Panc1 (cell line): Measurements from ENCODE around the gene ZNF184. TPM values are rescaled to one million over a fixed set of nuclear protein-coding genes. Genes with fewer than 3 reads are reported as not detected.

Source experiments
- ATAC-seq: fragments of 200-7000 bp; cut with Tn5 transposase; 2 replicates; pipeline ENCODE4 v1.9.1; 2020; ENCODE audit warnings: mild to moderate bottlenecking, moderate library complexity
- BruUV-seq: library from RNA; stranded (reverse); fragments of 400-500 nt; replicated peaks from 2 replicates; lab custom pipeline; 2021; lab: Mats Ljungman, UMichigan
- CTCF ChIA-PET: fragments of 300-600 bp; sonication (Branson Sonifier 250); formaldehyde crosslinking; loops from one replicate; lab custom pipeline; 2022; ENCODE audit warnings: antibody characterized with exemption; lab: Charles Lee
- POLR2A ChIA-PET: fragments of 300-600 bp; sonication (Branson Sonifier 250); formaldehyde crosslinking; loops from one replicate; lab custom pipeline; 2022; ENCODE audit warnings: antibody characterized with exemption; lab: Charles Lee
- DNase-seq: peaks from one replicate; pipeline ENCODE4 v3.0.0-alpha.2; 2010; ENCODE audit warnings: low read depth, low spot score
- H3K27ac ChIP-seq: 2 replicates; pipeline ENCODE4 v1.5.1; 2011; ENCODE audit warnings: mild to moderate bottlenecking, low read length, inconsistent platforms
- H3K27me3 ChIP-seq: fragments of 200-500 bp; sonication (Bioruptor generic); 2 replicates; pipeline ENCODE4 v1.6.0; 2014; ENCODE audit warnings: low read length, inconsistent platforms; ENCODE audit not compliant: control insufficient read depth, insufficient read depth
- H3K36me3 ChIP-seq: fragments of 200-500 bp; sonication (Bioruptor generic); 2 replicates; pipeline ENCODE4 v1.5.1; 2014; ENCODE audit warnings: inconsistent platforms, mild to moderate bottlenecking, low read length, moderate library complexity; ENCODE audit not compliant: control insufficient read depth, insufficient read depth
- H3K4me1 ChIP-seq: 2 replicates; pipeline ENCODE4 v1.5.1; 2011; ENCODE audit warnings: inconsistent platforms, mild to moderate bottlenecking, low read length, moderate library complexity; ENCODE audit not compliant: control insufficient read depth, insufficient read depth
- H3K4me3 ChIP-seq, 2 experiments: 2 replicates each; pipeline ENCODE4 v1.5.1; 2011 to 2012; ENCODE audit warnings: low read depth in 2 of 2, low read length in 2 of 2, mild to moderate bottlenecking in 2 of 2, inconsistent platforms in 1 of 2, moderate library complexity in 1 of 2
- H3K9me3 ChIP-seq: fragments of 200-500 bp; sonication (Bioruptor generic); 2 replicates; pipeline ENCODE4 v1.5.1; 2014; ENCODE audit warnings: low read depth, mild to moderate bottlenecking, inconsistent platforms, low read length, moderate library complexity; ENCODE audit not compliant: control insufficient read depth, insufficient read depth
- CTCF ChIP-seq: fragments of 450-650 bp; IDR thresholded peaks from 2 replicates; pipeline ENCODE4 v1.5.1; 2017; ENCODE audit warnings: mild to moderate bottlenecking
- POLR2AphosphoS5 ChIP-seq: IDR thresholded peaks from 2 replicates; pipeline ENCODE4 v1.6.1; 2012; ENCODE audit warnings: mild to moderate bottlenecking, low read depth, low read length, moderate library complexity
- REST ChIP-seq, 2 experiments: IDR thresholded peaks; 2 replicates each; pipeline ENCODE4 v1.6.1; 2011 to 2012; ENCODE audit warnings: low read depth in 2 of 2, control low read depth in 1 of 2, low read length in 1 of 2, mild to moderate bottlenecking in 1 of 2, moderate library complexity in 1 of 2; ENCODE audit not compliant: insufficient read depth in 1 of 2
- SIN3A ChIP-seq: IDR thresholded peaks from 2 replicates; pipeline ENCODE4 v1.6.1; 2012; ENCODE audit warnings: low read depth, mild to moderate bottlenecking, low read length, moderate library complexity, borderline replicate concordance; ENCODE audit not compliant: insufficient read depth
- TCF7L2 ChIP-seq: IDR thresholded peaks from 2 replicates; pipeline ENCODE4 v1.6.1; 2011; ENCODE audit warnings: mild to moderate bottlenecking, low read depth, low read length, inconsistent platforms
- in situ Hi-C: cut with HindIII; loops from 2 replicates; pipeline ENCODE4 v1.10.0; 2016; ENCODE audit warnings: low sequenced_read_pairs, low pct_unique_long_range_greater_than_20kb
- intact Hi-C: fragments of 100-400 bp; cut with micrococcal nuclease; formaldehyde crosslinking; loops from one replicate; pipeline ENCODE4 v1.10.0; 2022; ENCODE audit not compliant: unreplicated experiment
- total RNA-seq: library from RNA; stranded (reverse); gene quantifications from one replicate; pipeline ENCODE4 v1.2.1, GENCODE V29; 2021; ENCODE audit not compliant: unreplicated experiment

ZNF184 gene
- total RNA-seq, 1 experiment from 2014 or later = 7.8 TPM

GRCh38 chr6:27476090-27476489 is 3.2 kb upstream of the ZNF184 start:
- Histone ChIP-seq H3K27me3 (no peaks in the 10 kb centered on the region), H3K27ac (no peak overlapping the region), H3K4me3 (no peak overlapping the region), H3K9me3 (no peaks in the 10 kb centered on the region), H3K36me3 (no peaks in the 10 kb centered on the region), H3K4me1 (peaks cover 11% of the 10 kb centered on the region)
- no TSS peak for BruUV-seq
- intact Hi-C loops (loop anchor here (5.0 to 10.0 kb wide), 3 partner anchors 164 to 301 kb away; partner anchors contain the start of gene POM121L2), in situ Hi-C loops (no loop called here)
- CTCF ChIA-PET = no interaction called here
- ATAC-seq (no peak), DNase-seq (no peak)
- POLR2A ChIA-PET = no interaction called here
- no peak for TF ChIP-seq CTCF
- TF ChIP-seq REST (IDR thresholded peaks at IDR 0.05; ENCODE audit: insufficient read depth in 1 of 2, low read depth in 2 of 2, low read length in 1 of 2) = no peak
- no peak for TF ChIP-seq SIN3A
- TF ChIP-seq POLR2AphosphoS5 = no peak
- TF ChIP-seq TCF7L2 = no peak

GRCh38 chr6:27474672-27475071 is 1.8 kb upstream of the ZNF184 start:
- ChIA-PET CTCF (no interaction called here), POLR2A (no interaction called here)
- intact Hi-C loops (loop anchor here (5.0 to 10.0 kb wide), 4 partner anchors 142 to 300 kb away; partner anchors contain the start of gene POM121L2), in situ Hi-C loops (no loop called here)
- ATAC-seq (no peak), DNase-seq (no peak)
- H3K4me1 ChIP-seq = peaks cover 14% of the 10 kb centered on the region
- TF ChIP-seq REST (IDR thresholded peaks at IDR 0.05; ENCODE audit: insufficient read depth in 1 of 2, low read depth in 2 of 2, low read length in 1 of 2) (no peak), SIN3A (no peak), POLR2AphosphoS5 (no peak), TCF7L2 (no peak), CTCF (no peak)
- H3K36me3 ChIP-seq = peaks cover 3% of the 10 kb centered on the region; the same call in 1 of the 2 replicates
- H3K27me3 ChIP-seq = no peaks in the 10 kb centered on the region
- no TSS peak for BruUV-seq
- no peak overlapping the region for H3K27ac ChIP-seq
- H3K9me3 ChIP-seq = peaks cover 6% of the 10 kb centered on the region; the same call in 1 of the 2 replicates
- no peak overlapping the region for H3K4me3 ChIP-seq
